Measurements from ENCODE around the gene NAV3.

DNA sequence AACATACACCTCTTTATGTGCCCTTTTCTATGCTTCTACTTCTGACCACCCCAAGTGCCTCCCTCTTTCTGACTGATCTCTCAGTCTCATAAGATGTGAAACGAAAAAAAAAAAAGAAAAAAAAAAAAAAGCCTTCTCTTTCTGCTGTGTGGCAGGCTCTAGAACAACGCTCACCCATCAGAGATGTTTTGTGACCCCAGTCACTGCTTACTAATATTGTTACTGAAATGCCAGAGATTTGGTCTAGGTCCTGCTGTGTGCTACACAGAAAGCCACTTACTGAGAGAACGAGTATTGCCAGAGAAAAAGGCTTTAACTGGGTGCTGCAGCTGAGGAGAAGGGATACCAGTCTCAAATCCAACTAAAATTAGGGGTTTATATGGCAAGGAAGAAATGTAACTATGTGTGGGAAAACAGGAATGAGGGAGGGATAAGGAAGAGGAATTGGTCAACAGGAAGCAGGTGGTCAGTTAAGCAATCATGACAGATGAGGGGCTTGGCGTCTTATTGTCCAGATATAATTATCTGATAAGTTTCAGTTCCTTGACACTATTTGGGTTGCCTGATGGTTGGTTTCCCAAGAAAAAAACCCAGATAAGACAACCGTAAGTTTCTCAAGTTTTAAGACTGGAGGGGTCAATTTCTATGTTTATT is 149.0 kb downstream of the NAV3 start:
- TF ChIP-seq TARDBP (IDR thresholded peaks at IDR 0.05) (no peak), SP1 (IDR thresholded peaks at IDR 0.05) (no peak), NFRKB (IDR thresholded peaks at IDR 0.05) (no peak), FOXK2 (IDR thresholded peaks at IDR 0.05) (no peak), CTBP1 (IDR thresholded peaks at IDR 0.05; ENCODE audit: borderline replicate concordance) (no peak)
- TF ChIP-seq, protein P1, sequence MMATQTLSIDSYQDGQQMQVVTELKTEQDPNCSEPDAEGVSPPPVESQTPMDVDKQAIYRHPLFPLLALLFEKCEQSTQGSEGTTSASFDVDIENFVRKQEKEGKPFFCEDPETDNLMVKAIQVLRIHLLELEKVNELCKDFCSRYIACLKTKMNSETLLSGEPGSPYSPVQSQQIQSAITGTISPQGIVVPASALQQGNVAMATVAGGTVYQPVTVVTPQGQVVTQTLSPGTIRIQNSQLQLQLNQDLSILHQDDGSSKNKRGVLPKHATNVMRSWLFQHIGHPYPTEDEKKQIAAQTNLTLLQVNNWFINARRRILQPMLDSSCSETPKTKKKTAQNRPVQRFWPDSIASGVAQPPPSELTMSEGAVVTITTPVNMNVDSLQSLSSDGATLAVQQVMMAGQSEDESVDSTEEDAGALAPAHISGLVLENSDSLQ (IDR thresholded peaks at IDR 0.05), result no peak

Data from HEK293T (cell line).